GM19372 (cell line): ENCODE results near the gene CRKL.

ENCODE experiments used
- ATAC-seq: cut with Tn5 transposase; IDR thresholded peaks from one replicate; pipeline ENCODE4 v1.9.1; 2021; ENCODE audit warnings: mild to moderate bottlenecking, low read depth, moderate library complexity; ENCODE audit not compliant: unreplicated experiment

CRKL gene

DNA sequence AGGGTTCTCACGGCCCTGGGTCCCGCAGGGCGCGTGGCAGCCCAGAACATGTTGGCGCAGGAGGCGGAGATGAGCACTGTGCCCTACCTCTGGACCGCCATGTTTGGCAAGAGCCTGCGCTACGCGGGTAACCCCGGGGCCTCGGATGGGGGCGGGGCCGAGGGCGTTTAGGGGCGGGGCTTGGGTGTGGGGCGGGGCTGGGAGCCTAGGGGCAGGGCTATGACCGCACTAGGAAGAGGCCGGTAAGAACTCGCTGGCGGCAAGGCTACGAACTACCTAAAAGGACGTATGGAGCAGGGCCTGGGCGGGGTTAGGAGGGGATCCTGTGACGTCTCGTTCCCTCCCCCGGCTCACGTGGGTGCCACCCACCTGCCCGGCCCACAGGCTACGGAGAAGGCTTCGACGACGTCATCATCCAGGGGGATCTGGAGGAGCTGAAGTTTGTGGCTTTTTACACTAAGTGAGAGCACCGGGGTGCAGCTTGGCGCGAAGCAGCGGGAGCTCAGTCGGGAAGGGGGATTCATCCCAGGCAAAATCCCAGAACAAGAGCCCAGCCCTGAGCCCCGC lies 62.1 kb downstream of the CRKL start:
- ATAC-seq, result no peak

DNA sequence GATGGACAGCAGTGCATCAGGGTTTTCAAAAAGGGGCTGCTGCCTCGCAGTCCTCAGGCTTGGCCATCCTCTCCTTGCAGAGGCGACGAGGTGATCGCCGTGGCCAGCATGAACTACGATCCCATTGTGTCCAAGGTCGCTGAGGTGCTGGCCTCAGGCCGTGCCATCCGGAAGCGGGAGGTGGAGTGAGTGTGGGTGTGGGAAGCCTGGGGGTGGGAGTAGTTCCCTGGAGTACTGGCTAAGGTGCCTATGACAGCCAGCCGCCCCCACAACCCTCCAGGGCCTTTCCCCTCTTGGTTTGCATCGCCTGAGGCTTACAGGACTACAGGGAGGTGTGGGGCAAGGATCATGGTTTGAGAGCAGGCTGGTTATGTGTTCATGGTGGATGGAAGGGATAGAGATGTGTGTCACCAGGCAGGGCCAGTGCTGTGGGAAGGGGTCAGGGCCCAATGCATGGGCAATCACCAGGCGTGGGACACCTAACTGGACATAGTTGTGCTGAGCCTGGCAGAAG lies 62.8 kb downstream of the CRKL start:
- ATAC-seq, result no peak

DNA sequence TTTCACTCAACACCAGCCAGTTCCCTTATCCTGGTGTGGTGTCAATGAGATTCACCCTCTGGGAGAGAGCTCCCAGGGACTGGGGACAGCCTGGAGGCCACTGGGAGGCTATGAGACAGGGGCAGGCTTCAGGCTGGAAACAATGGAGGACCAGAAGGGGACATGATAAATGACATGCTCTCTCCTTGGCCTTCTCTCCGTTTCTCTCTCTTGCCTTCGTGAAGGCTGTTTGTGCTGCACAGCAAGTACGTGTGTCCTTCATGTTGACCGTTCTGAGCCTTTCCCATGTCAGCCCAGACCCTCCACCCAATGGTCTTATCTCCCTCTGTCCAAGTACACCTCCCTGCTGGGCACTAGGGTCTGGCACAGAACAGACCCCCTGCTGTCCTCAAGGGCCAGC lies 63.3 kb downstream of the CRKL start:
- no peak for ATAC-seq

DNA sequence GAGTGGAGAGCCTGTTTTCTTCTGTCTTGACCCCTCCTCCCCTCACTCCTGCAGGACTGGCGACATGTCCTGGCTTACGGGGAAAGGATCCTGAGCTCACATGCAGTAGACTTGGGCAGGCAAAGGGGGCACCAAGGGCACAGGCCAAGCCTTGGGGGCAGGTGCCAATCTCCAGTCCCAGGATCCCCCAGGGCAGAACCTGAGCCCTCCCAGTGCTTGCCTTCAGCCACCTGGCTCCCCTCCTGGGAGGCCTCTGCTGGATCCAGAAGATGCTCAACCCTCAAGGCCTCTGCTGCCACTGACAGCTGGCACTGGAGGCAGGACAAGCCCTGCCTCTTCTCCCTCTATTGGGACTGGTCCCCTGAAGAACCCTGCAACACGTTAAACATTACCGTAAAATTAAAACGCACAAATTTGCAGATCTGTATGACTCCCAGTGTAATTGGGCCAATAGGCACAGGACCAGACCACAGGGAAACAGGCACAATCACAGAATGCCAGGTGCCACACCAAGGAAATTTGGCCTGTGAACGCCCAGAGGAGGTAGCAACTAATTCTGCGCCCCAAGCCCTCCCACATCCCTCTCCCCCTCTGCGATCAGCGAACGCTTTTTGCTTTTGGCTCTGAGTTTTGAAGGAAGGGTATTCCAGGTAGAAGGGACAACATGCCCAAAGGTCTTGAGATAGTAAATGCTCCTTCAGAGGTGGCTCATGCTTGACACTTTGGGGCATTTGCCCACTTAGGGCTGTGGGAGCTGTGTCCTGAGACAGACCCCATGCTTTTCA lies 63.9 kb downstream of the CRKL start:
- no peak for ATAC-seq

DNA sequence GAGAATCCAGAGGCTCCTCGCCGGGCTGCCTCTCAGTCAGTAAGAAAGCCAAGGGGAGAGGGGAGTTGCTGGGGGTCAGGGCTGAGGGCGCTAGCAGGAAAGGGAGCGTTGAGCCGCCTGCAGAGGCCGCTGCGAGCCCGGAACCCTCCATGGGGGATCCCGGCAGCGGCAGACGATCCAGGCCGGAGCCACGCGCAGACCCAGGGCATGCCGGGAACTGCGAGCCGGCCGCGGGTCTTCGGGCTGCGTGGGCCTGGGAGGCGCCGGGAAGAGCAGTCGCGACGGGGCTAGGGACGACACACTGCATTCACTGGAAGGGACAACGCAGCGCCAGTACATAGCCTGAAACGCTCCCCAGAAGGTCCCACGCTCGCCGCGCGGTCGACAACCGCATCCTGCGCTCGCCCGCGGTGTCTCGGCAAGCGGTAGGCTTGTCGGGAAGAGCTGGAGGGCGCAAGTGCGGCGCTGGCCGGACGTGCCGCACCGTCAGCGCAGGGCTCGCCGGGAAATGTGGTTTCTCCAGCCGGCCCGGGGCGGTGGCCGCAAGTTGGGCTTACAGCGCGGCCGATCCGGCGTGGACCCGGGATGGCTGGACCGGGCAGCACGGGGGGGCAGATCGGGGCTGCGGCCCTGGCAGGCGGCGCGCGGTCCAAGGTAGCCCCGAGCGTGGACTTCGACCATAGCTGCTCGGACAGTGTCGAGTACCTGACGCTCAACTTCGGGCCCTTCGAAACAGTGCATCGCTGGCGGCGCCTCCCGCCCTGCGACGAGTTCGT lies 64.8 kb downstream of the CRKL start, which contains the start of gene LZTR1:
Gene LZTR1, plus strand, starts transcription at position 511 of the 776 bp plus-strand sequence. Its CDS starts 75 bp downstream, at position 586.
- peak; percentile 74 for ATAC-seq

DNA sequence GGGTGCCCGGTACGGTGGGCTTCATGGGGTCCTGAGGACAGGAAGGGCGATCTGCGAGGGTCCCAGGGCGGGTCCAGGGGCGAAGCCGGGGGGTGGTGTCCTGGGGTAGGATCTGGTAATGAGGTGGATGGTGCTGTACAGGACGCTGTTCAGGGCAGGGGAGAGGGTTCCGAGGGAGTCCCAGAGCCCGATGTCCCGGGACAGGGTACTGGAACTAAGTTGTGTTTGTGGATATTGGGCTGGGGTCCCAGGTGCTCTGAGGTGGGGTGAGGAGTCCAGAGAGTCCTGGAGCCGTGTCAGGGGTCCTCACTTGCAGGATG lies 65.3 kb downstream of the CRKL start:
- ATAC-seq, result peak; percentile 19

DNA sequence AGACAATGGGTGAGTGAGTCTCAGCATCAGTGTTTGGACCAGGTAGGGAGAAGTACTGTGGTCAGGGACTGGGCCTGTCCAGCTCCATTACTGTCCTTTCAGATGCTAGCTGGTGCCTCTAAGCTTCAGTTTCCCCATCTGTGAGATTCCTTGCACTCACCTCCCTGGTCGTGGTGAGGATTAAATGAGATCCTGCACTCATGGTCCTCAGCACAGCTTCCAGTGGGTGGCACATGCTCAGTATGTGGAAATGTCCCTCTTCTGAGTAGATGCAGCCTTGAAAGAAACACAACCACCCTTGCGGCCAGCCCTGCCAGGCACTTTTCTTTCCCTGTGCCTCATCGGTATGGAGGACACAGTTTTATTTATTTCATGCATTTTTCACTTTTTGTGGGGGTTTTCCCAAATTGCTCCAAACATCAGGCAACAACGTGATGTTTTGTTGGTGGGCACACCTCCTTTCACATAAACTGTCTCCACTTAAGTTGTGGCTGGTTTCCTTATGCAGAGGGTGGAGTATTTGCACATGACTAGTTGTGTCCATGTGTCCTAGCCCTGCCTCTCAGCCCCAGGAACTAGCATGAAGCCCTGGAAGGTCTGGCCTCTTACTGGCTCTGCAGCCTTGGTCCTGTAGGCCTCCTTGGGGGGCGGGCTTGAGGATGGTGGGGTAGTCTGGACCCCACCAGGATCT lies 66.0 kb downstream of the CRKL start:
- ATAC-seq, result no peak

DNA sequence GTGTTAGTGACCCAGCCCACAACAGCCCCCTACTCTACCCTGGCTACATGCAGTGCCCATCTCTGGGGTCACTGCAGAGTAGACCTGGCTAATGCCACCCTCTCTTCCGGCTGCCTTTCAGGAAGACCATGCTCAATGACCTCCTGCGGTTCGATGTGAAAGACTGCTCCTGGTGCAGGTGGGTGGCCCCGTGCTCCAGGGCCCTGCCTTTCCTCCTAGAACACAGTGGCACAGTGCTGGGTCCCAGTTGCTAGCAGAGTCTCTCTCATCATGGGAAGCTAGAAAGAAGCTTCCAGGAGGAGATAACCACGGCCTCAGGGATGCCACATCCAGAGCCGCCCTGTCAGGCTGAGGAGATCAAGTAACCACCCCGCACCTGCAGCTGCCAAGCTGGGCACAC lies 68.5 kb downstream of the CRKL start:
- no peak for ATAC-seq

DNA sequence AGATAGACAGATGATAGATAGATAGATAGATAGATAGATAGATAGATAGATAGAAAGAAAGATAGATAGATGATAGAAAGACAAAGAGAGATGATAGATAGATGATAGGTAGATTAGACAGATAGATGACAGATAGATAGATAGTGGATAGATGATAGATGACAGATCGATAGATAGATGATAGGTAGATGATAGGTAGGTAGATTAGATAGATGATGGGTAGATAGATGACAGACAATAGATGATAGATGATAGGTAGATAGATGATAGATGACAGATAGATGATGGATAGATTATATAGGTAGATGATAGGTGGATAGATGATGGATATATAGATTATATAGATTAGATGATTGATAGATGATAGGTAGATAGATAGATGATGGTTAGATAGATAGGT lies 69.2 kb downstream of the CRKL start:
- no peak for ATAC-seq

DNA sequence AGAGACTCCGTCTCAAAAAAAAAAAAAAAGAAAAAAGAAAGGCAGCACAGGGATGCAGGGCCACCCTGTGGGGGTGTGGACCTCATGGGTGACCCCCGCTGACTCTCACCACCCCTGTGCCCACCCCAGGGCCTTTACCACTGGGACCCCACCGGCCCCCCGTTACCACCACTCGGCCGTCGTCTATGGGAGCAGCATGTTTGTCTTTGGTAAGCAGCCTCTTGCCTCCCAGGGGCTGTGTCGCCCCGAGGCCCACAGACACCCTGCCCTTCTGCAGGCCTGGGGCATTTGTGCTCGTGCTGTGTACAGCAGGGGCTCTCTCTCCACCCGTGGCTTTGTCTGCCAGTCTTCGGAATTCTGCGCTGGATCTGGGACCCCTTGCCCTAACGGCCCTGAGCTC lies 70.2 kb downstream of the CRKL start:
- ATAC-seq, result no peak

DNA sequence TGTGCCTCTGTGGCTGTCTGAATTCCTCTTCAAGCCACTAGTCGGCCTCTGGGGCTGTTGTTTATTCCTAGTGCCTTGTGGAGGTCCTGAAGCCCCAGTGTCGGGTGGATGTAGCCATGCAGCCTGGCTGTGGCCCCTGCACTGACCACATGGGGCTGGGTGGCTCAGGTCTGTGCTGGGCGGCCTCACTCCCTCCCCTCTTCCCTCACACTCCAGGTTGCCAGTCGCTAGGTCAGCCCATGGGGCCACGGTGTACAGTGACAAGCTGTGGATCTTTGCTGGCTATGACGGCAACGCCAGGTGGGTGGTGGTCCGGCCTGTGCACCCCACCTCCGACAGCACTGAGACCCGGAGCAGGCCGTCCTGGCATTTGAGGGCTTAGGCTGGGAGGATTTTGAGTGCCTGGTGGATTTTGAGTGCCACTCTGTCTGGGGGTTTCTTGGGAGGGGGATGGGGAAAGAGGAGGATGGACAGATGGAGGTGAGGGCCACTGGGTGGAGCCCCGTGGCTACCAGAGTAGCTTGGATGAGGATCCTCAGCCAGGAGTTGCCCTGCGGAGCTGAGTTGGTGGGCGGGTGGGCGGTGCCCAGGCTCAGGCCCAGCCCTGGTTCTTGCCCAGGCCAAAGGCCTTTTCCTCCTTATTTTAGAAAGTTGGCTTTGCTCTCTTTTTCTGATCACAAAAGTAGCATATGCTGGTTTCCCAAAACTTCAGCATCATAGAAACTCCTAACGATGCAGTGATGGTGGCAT lies 71.5 kb downstream of the CRKL start:
- ATAC-seq, result no peak

DNA sequence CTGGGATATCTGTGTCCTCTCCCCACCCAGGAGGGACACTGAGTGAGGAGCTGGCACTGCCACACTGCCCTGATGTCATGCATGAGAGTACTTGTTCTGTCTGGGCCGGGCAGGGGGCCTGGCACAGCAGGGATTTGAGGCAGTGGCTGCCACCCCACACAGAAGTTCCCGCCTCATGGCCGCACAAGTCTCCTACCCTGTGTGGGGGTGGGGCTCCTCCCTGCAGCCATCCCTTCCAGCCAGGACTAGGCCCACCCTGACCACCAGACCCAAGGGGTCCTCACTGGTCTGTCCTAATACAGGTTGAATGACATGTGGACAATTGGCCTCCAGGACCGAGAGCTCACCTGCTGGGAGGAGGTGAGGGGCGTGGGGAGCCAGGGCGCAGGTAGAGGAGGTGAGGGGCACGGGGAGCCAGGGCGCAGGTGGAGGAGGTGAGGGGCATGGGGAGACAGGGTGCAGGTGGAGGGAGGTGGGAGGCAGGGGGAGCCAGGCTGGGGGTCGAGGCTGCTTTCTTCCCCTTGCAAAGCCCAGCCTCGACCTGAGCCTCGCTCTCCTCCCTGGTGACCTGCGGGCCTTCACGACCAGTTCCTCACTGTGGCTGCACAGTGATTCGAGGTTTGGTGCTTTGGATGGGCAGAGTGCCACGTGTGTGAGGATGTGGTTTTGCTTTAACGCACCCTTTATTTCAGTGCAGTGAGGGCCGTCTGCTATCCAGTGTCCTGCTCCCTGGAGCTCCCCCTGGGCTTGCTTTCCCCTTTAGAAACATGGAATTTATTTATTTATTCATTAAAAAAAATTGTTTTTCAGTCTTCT lies 72.3 kb downstream of the CRKL start:
- no peak for ATAC-seq

DNA sequence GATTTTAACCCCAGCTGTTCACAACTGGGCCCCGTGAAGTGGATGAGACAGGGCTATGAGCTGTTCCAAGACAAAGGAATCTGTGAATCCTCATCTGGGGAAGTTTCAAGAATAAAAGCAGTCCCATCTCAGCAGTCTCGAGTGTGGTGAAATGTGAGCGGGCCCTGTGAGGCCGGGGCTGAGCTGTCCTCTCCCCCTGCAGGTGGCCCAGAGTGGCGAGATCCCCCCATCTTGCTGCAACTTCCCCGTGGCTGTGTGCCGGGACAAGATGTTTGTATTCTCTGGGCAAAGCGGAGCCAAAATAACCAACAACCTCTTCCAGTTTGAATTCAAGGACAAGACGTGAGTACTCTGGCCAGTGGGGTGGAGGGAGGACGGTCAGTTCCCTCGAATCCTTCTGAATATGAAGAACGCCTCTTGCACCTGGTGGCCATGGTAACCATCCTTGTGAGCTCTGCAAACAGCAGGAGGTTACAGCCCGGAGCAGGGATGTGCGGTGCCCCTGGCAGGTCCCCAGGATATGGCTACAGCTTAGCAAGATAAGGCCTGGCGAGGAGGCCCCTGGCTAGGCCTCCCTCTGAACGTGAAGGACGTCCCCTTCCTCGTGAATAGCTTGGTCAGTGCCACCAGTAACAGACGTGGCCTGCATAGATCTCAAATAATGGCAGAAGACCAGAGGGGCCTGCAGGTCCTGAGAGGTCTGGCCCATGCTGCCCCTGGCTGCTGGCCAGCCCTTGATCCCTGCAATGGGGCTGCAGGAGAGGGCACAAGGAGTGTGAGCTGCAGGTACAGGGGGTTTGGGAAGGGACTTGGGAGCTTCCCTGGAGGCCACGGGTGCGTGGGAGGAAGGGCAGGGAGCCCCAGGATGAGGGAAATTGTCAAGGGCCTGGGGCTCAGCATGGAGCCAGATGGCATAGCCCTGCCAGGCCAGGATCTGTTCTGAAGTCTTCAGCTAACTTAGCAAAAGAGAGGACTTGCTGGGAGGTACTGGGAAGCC lies 73.3 kb downstream of the CRKL start:
- ATAC-seq, result no peak

DNA sequence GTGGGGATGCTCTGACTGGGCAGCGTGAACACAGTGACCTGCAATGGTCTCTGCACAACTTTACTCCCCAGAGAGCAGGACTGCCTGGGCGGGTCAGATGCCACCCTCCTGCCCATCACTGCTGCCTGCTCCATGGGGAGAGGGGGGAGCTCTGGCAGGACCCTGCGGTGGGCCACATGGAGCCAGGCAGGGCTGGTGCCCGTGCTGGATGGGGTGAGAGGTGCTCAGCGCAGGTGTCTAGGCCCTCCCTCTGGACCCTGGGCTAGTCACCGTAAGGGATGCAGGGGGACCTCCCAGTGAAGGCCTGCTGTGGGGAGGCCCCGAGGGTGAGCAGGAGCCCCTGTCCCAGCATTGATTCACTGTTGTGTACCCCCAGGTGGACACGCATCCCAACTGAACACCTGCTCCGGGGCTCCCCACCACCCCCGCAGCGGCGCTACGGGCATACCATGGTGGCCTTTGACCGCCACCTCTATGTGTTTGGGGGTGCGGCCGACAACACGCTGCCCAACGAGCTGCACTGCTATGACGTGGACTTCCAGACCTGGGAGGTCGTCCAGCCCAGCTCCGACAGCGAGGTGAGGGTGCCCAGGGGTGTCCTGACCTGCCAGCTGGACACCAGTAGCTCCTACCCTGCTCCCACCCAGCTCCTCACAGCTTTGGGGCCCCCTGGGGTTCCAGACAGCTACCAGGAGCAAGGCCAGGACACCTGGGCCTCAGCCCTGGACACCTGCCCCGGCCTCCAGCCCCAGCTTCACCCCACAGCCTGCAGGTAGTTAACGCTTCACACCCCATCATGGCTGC lies 74.2 kb downstream of the CRKL start:
- no peak for ATAC-seq

DNA sequence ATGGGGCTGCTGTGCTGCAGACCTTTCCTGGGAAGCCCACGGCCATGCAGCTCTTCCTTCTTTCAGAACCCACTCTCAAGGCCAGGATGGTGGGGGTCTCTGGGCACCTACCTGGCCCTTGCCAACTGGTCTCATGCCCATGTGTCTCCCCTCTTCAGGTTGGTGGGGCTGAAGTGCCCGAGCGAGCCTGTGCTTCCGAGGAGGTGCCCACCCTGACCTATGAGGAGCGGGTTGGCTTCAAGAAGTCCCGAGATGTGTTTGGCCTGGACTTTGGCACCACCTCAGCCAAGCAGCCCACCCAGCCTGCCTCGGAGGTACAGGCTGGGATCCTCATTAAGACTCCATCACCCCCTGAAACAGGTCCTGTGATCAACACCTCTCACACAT lies 74.8 kb downstream of the CRKL start:
- ATAC-seq, result no peak

DNA sequence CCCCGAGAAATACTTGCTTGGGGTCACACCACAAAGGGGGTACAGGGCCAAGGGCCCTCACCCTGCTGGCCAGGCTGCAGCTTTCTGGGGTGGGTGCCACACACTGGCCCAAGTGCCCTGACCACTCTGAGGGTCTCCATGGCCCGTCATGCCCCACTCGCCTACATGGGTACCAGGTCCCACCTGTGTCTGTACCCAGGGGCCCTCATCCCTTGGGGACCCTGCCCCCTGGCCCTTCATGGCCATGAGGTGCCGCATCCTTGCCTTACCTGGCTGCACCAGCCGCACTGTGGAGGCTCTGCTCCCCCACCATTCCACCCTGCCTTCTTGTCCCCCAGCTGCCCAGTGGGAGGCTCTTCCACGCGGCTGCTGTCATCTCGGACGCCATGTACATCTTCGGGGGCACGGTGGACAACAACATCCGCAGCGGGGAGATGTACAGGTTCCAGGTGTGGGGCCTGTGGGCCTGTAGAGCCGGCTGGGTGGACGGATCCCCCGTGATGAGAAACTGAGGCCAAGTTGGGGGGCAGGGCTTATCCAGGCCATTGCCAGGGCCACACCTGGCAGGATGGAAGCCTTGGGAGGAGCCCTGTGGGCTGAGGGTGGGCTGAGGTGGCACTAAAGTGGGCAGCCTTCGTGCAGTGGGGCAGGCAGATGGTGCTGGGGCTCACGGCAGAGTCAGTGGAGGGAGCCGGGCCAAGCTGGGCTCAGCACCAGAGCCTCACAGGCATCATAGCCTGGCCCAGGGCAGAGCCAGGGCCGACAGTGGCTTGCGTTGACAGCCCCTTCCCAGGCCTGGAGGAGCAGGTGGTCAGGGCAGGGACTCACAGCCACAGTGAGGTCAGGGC lies 75.5 kb downstream of the CRKL start:
- no peak for ATAC-seq
